ENCODE measurements around the gene AGBL1.

DNA sequence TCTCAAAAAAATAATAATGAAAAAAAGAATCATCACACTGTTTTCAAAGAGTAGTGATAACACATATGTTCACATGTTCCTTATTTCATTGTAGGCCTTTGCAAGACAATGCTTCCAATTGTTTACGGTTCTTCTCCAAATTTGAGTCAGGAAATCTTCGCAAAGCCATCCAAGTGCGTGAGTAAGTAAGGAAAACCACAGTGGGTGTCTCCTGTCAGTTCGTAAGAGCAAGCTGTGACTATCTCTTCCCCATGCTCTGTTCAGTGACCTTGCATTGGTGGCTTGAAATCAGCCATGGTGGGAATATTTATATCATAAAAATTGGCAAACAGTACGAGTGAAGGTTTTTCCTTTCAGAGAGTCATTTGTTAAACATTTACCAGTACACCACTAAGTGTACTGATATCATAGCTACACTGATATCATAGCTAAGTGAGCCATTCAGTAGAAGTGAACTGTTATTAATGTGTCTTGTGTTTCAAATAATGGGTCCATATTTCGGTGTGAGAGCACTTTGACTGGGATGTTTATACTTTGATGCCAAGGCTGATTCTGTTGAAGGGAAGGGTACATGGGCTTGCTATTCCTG lies 187.3 kb downstream of the AGBL1 start:
- TF ChIP-seq, protein P1, sequence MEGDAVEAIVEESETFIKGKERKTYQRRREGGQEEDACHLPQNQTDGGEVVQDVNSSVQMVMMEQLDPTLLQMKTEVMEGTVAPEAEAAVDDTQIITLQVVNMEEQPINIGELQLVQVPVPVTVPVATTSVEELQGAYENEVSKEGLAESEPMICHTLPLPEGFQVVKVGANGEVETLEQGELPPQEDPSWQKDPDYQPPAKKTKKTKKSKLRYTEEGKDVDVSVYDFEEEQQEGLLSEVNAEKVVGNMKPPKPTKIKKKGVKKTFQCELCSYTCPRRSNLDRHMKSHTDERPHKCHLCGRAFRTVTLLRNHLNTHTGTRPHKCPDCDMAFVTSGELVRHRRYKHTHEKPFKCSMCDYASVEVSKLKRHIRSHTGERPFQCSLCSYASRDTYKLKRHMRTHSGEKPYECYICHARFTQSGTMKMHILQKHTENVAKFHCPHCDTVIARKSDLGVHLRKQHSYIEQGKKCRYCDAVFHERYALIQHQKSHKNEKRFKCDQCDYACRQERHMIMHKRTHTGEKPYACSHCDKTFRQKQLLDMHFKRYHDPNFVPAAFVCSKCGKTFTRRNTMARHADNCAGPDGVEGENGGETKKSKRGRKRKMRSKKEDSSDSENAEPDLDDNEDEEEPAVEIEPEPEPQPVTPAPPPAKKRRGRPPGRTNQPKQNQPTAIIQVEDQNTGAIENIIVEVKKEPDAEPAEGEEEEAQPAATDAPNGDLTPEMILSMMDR (optimal IDR thresholded peaks at IDR 0.05 in 1 of 3, IDR thresholded peaks at IDR 0.05 in 1 of 3, conservative IDR thresholded peaks at IDR 0.05 in 1 of 3; ENCODE audit: extremely low read depth in 1 of 3, insufficient read depth in 2 of 3, low read length in 3 of 3) = no peak
- no peak for TF ChIP-seq EZH2 (IDR thresholded peaks at IDR 0.05; ENCODE audit: low read length)
